T-helper 22 cell (primary cell): ENCODE measurements around the gene PDCD4.
A peak's percentile ranks its signal among the peaks of the same experiment; 100 is the strongest.
"Not testable (repeated sequence)": the region's sequence is repeated elsewhere in the genome, so short reads cannot be mapped to it uniquely, and the experiment has no call there.

Experiments used
- DNase-seq: peaks from one replicate; pipeline ENCODE4 v3.0.0-alpha.2; 2020; ENCODE audit warnings: low read depth

The PDCD4 gene

GRCh38 chr10:110885932-110886674, 14.4 kb downstream of the PDCD4 start:
- no peak for DNase-seq

GRCh38 chr10:110887560-110887959, 15.8 kb downstream of the PDCD4 start:
- no peak for DNase-seq

GRCh38 chr10:110892602-110893288, 21.0 kb downstream of the PDCD4 start:
- no peak for DNase-seq

GRCh38 chr10:110893559-110894179, 21.9 kb downstream of the PDCD4 start:
- DNase-seq: no peak

GRCh38 chr10:110897184-110897583, 25.5 kb downstream of the PDCD4 start:
- DNase-seq: no peak

- DNase-seq: no peak
These were observed 26.7 kb downstream of the PDCD4 start for GRCh38 chr10:110898391-110898790.

- DNase-seq: no peak
These were observed 29.3 kb downstream of the PDCD4 start for GRCh38 chr10:110900983-110901382.

- no peak for DNase-seq
These were observed 30.5 kb downstream of the PDCD4 start for GRCh38 chr10:110901954-110902819.

GRCh38 chr10:110903280-110904278, 31.9 kb downstream of the PDCD4 start:
- no peak for DNase-seq

GRCh38 chr10:110910138-110910537, 38.4 kb downstream of the PDCD4 start:
- DNase-seq: no peak

GRCh38 chr10:110912374-110912773, 40.6 kb downstream of the PDCD4 start:
- no peak for DNase-seq

GRCh38 chr10:110914431-110914830, 42.7 kb downstream of the PDCD4 start:
- DNase-seq: no peak

- no peak for DNase-seq
These were observed 43.3 kb downstream of the PDCD4 start for GRCh38 chr10:110915035-110915434.

GRCh38 chr10:110915600-110915999, 43.9 kb downstream of the PDCD4 start:
- DNase-seq: not testable (repeated sequence)

GRCh38 chr10:110916554-110917346, 45.0 kb downstream of the PDCD4 start:
- no peak for DNase-seq

- peak; percentile 78 for DNase-seq
These were observed 46.5 kb downstream of the PDCD4 start for GRCh38 chr10:110918269-110918642.

- DNase-seq: no peak
These were observed 47.1 kb downstream of the PDCD4 start, which contains the start of gene BBIP1 for GRCh38 chr10:110918643-110919348. BBIP1 (minus strand) TSS chr10:110919180; CDS start chr10:110918157, 1,023 bp downstream.

GRCh38 chr10:110919349-110919931, 47.7 kb downstream of the PDCD4 start, which contains the start of gene SHOC2:
SHOC2 (plus strand) TSS chr10:110919604; CDS start chr10:110964359, 44,755 bp downstream.
- DNase-seq: peak; percentile 99
